HG03354 (cell line): ENCODE measurements around the gene NDUFV2.

Experiments
- ATAC-seq: cut with Tn5 transposase; IDR thresholded peaks from one replicate; pipeline ENCODE4 v1.9.1; 2021; ENCODE audit warnings: mild to moderate bottlenecking; ENCODE audit not compliant: unreplicated experiment, poor library complexity, severe bottlenecking

NDUFV2 gene

DNA sequence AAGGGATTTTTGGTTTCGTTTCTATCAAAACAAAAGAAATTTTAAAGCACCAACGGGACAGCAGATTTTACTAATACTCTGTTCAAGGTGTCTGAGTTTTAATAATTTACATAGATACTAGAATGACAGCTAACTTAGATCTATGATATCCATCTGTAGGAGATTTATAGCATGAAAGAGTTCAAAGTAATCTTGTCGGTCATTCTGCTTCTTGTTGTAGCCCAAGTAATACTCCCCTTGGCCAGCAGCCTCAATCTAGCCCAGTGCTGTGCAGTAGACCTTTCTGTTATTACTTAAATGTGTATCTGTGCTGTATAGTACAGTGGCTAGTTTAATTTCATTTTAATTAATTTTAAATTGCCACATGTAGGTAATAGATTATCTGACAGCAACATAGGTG, 78.8 kb downstream of the NDUFV2 start:
- no peak for ATAC-seq

DNA sequence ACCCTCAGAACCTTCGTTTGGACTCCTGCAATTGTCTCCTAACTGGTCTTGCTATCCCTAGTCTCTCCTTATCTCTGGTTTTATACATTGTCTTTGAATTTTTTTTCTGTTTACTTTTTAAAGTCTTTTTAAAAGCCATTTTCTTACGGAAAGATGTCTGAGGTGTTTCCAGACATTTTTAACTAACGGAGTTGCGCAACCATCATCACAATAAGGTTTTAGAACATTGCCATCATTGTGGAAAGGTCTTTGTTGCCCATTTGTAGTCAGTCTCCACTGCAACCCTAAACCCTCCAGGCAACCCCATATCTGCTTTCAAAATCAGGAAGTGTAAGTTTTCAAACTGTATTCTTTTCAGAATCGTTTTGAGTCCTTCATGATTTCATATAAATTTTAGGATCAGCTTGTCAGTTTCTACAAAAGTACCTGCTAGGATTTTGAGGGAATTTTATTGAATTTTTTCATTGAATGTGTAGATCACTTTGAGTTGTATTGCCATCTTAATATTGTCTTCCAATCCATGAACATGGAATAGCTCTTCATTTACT, 80.4 kb downstream of the NDUFV2 start:
- ATAC-seq = no peak
